Activated naive CD8-positive, alpha-beta T cell treated with anti-CD3 and anti-CD28 coated beads, Interleukin-2, amount 50 U/mL, for 24 hours (primary cell): ENCODE measurements around the gene MAEA.

Experiments
- ATAC-seq: fragments of 150-1000 bp; cut with Tn5 transposase; one replicate; pipeline ENCODE4 v1.10.0; 2021
- DNase-seq: peaks from one replicate; pipeline ENCODE4 v3.0.0; 2021
- H3K27ac Mint-ChIP-seq: one replicate; pipeline ENCODE4 v1.8.0; 2021; ENCODE audit warnings: mild to moderate bottlenecking, mixed read lengths
- H3K27me3 Mint-ChIP-seq: one replicate; pipeline ENCODE4 v1.8.0; 2021; ENCODE audit warnings: mixed read lengths
- H3K36me3 Mint-ChIP-seq: one replicate; pipeline ENCODE4 v1.8.0; 2021; ENCODE audit warnings: low read depth, mixed read lengths
- H3K4me1 Mint-ChIP-seq: one replicate; pipeline ENCODE4 v1.8.0; 2021; ENCODE audit warnings: mixed read lengths
- H3K4me3 Mint-ChIP-seq: one replicate; pipeline ENCODE4 v1.8.0; 2021; ENCODE audit warnings: mild to moderate bottlenecking, moderate library complexity, mixed read lengths
- H3K9me3 Mint-ChIP-seq: one replicate; pipeline ENCODE4 v1.8.0; 2021; ENCODE audit warnings: mixed read lengths

Gene MAEA

DNA sequence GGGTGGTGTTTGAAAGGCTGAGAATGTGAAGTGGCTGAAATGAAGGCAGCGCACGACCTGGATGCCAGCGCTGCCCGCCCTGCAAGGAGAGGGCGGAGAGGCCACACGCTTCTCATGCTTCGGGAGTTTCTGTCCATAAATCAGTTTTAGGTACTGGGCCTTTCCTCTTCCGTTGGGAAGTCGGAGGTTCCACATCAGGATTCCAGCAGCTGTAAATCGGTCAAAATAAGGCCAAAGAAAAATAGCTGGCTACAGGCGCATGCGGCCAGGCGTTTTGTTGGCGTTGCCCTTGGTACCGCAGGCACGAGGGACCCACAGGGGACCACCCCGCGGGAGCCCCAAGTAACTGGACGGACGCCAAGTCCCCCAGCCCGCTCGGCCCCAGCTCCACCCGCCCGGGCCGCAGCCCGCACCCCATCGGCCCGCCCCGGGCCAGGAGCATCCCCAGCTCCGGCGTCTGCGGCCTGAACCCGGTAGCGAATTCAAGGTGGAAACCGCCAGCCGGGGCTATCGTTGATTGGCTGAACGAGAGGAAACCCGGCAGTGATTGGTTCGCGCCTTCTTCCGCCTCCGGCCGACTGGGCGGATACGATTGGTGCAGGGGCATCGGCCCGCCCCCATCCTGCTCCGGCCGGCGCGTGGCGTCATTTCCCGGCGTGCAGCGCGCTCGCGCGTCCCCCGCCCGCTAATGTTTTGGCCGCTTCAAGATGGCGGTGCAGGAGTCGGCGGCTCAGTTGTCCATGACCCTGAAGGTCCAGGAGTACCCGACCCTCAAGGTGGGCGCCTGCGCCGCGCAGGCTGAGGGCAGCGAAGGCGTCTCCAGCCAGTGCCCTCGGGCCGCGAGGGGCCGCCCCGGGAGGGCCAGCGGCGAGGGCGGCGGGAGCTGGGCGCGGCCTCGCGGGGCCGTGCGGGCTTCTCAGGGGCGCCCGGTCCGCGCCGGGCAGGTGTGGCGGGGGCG lies at the start of gene MAEA:
TSS of gene MAEA (plus strand) at position 685 of the 958 bp plus-strand sequence. CDS start at position 708, 23 bp downstream.
- Mint-ChIP-seq H3K27ac (peak within 1 kb of the TSS; percentile 86), H3K36me3 (peaks cover 10% of the 10 kb centered on the region), H3K9me3 (peaks cover 5% of the 10 kb centered on the region), H3K4me3 (peak within 1 kb of the TSS; percentile 95), H3K4me1 (peaks cover 42% of the 10 kb centered on the region), H3K27me3 (no peaks in the 10 kb centered on the region)
- ATAC-seq (peak; percentile 96), DNase-seq (peak; percentile 98)

DNA sequence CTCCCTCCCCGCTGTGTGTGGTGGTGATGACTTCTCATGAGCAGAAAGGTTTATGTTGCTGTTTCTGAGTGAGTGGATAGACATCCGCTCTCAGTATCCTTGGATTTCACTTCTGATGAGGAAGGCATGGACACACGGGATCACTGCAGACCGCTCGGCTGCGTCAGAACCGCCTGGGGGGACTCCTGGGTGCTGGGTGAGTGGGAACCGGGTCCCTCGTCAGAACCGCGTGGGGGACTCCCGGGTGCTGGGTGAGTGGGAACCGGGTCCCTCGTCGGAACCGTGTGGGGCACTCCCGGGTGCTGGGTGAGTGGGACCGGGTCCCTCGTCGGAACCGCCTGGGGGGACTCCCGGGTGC lies 49.8 kb upstream of the MAEA start:
- H3K4me1 Mint-ChIP-seq = peaks cover 23% of the 10 kb centered on the region
- DNase-seq (no peak), ATAC-seq (no peak)
- no peaks in the 10 kb centered on the region for H3K9me3 Mint-ChIP-seq
- H3K4me3 Mint-ChIP-seq = no peak overlapping the region
- no peak overlapping the region for H3K27ac Mint-ChIP-seq
- peaks cover 19% of the 10 kb centered on the region for H3K36me3 Mint-ChIP-seq
- H3K27me3 Mint-ChIP-seq = no peaks in the 10 kb centered on the region

DNA sequence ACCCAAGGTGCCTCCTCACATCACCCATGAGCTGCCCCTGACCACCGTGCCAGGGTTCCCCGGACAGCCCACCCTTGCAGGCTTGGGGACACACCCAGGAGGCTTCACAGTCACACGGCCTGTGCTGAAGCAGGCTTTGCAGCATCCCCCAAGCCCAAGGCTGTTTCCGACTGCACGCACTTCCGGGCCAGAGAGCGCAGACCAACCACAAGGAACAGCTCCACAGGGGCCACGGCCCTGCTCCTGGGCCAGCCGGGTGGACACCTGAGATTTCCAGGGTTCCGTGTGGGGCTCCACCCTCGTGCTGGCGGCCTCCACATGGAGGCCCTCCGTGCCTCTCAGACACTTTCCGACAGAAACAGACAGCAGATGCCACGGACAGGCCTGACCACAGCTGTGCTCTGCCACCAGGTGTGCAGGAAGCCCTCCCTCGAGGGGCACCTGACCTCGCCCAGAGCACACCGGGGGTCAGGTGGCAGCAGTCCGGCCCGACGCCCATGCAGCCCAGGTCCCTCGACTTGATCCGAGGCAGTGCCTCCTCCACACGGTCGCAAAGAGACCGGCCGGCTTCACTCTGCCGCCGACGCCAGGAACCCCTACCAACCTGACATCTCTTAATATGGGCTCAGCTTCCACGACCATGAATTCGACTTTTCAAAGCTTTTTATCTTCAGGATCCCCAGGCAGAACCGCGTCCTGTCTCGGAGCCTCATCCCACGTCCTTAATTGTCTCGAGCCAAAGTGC lies 48.8 kb upstream of the MAEA start:
- ATAC-seq = no peak
- peaks cover 31% of the 10 kb centered on the region for H3K4me1 Mint-ChIP-seq
- DNase-seq = no peak
- no peak overlapping the region for H3K4me3 Mint-ChIP-seq
- H3K9me3 Mint-ChIP-seq = no peaks in the 10 kb centered on the region
- H3K27me3 Mint-ChIP-seq = no peaks in the 10 kb centered on the region
- H3K27ac Mint-ChIP-seq = no peak overlapping the region
- H3K36me3 Mint-ChIP-seq = peaks cover 11% of the 10 kb centered on the region

DNA sequence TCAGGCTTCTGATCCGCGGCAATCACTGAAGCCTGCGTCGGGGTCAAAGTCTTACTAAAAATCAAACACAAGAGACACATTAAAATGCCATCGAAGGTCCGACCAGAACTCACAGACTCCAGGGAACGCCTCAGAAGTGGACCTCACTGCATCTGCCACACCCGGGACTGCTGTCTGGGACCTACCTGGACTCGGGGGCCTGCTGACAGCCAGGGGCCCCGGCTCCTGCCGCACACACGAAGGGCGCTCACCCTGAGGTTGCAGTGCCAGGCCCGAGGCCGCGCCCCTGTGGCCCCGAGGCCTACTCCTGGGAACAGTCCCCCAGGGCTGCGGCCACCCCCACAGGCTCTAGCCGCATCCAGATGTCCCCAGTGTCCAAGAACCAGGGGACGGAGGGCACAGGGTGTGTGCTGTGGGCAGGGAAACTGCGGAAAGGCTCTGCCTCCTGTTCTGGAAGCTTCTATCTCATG lies 48.2 kb upstream of the MAEA start:
- Mint-ChIP-seq H3K4me1 (peaks cover 37% of the 10 kb centered on the region), H3K36me3 (peaks cover 11% of the 10 kb centered on the region)

GRCh38 chr4:1241936-1242505 lies 47.7 kb upstream of the MAEA start:
- DNase-seq = no peak
- no peak overlapping the region for H3K4me3 Mint-ChIP-seq
- ATAC-seq = no peak
- H3K27me3 Mint-ChIP-seq = no peaks in the 10 kb centered on the region
- no peaks in the 10 kb centered on the region for H3K9me3 Mint-ChIP-seq
- H3K36me3 Mint-ChIP-seq = peaks cover 14% of the 10 kb centered on the region
- H3K4me1 Mint-ChIP-seq = peaks cover 42% of the 10 kb centered on the region
- no peak overlapping the region for H3K27ac Mint-ChIP-seq

More for the DNA sequence above, 48.2 kb upstream of the MAEA start:
- no peak overlapping the region for H3K4me3 Mint-ChIP-seq
- DNase-seq (no peak), ATAC-seq (no peak)
- no peak overlapping the region for H3K27ac Mint-ChIP-seq
- H3K27me3 Mint-ChIP-seq = no peaks in the 10 kb centered on the region
- no peaks in the 10 kb centered on the region for H3K9me3 Mint-ChIP-seq

DNA sequence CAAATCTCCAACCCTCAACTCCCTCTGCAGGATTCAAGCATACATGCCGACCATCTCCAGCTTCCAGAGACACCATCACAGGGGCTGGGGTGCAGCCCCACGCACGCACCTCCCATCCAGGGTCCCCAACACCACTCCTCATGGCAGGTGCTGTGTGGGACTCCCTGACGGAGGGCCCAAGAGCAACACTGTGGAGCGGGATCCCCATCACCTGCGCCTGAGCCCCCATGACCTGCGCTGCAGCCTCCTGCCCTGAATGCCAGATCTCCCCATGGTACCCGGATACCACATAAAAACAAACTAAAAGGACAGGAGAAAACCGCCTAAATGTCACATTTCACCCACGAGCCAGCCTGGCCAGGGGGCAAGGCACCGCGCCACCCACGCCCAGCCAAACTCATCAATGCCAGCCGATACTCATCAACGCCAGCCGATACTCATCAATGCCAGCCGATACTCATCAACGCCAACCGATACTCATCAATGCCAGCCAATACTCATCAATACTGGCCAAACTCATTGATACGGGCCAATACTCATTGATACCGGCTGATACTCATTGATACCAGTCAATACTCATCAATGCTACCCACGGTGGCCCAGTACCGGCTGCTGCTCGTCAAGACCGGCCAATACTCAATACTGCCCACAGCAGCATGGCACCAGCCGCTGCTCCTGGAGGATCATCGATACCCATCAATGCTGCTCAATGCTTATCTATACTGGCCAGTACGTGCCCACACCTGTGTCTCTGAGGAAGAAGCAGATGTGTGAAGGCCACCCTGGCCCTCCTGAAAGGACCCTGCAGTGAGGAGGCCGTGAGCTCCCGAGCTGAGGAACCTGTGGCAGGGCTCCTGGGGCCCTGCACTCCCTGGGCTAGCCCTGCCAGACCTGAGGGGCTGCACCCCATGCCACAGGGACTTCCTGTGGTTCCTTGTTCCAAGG lies 46.9 kb upstream of the MAEA start:
- ATAC-seq (no peak), DNase-seq (no peak)
- H3K4me3 Mint-ChIP-seq = no peak overlapping the region
- no peak overlapping the region for H3K27ac Mint-ChIP-seq
- H3K36me3 Mint-ChIP-seq = peaks cover 14% of the 10 kb centered on the region
- no peaks in the 10 kb centered on the region for H3K9me3 Mint-ChIP-seq
- H3K4me1 Mint-ChIP-seq = peaks cover 45% of the 10 kb centered on the region
- no peaks in the 10 kb centered on the region for H3K27me3 Mint-ChIP-seq

DNA sequence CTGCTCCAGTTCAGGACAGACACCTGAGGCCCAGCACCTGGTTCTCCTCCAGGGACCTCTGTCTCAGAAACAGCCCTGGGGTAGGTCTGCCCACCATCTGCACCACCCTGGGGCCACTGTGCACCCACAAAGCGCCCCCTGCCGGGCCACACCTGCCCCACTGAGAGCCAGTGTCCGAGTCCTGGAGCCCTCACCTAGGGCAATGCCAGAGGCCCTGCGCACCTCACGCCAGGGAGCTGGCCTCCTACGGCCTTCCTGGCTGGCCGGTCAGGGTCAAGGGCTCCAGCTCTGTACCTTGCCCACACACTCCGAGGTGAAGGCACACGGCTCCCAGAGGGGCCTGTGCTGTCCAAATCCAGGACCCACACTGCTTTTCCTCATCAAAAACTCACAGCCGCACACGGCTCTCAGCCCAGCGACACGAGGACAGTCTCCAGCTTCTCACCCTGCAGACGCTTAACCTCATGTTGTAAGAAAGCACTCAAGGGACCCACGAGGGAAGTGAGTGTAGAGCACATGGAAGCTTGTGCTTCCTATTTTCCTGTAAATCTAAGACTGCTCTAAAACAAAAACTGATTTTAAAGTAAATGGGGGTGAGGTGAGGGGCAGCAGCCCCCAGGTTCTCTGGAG lies 46.1 kb upstream of the MAEA start:
- H3K4me1 Mint-ChIP-seq = peaks cover 45% of the 10 kb centered on the region
- H3K4me3 Mint-ChIP-seq = no peak overlapping the region
- no peaks in the 10 kb centered on the region for H3K9me3 Mint-ChIP-seq
- peaks cover 12% of the 10 kb centered on the region for H3K36me3 Mint-ChIP-seq
- H3K27me3 Mint-ChIP-seq = no peaks in the 10 kb centered on the region
- ATAC-seq (no peak), DNase-seq (no peak)
- no peak overlapping the region for H3K27ac Mint-ChIP-seq

DNA sequence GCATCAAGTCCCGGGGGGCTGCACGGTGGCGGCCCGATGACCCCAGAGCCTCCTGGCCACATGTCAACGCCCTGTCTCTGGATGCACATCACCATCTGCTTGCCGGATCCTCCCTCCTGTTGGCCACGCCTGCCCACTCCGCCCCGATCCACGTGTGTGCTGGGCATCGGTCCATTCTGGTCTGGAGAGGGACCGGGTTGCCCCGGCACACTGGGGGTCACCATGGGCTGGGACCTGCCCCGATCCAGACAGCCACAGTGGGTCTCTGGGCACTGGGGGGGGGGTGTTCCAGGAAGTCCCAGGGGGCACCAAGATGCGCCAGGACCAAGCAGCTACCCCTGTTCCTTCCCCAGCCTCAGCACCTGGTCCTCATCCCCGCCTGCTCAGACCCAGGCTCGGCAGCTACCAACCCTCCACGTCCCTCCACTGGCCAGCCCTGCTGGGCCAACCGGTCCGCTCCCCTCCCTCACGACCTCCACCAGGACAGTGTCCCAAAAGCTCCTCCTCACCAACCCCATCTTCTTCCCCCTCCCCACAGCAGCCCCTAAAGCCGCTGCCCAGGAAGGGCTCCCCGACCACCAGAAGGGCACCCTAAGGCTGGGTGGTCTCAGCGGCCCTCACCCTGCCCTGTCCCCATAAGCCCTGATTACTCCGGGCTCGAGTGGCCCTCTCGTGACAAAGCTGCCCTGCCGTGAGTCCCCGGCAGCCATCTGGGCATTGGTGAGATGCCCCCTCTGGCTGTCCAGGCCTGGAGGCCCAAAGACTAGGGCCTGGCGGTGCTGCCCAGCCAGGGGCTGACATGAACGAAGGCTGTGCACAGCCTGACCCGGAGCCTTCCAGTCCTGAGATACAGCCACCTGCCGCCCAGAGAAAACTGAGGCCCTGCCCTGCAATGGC lies 45.4 kb upstream of the MAEA start:
- DNase-seq (no peak), ATAC-seq (no peak)
- H3K4me1 Mint-ChIP-seq = peaks cover 45% of the 10 kb centered on the region
- no peaks in the 10 kb centered on the region for H3K9me3 Mint-ChIP-seq
- H3K27me3 Mint-ChIP-seq = no peaks in the 10 kb centered on the region
- no peak overlapping the region for H3K27ac Mint-ChIP-seq
- peaks cover 10% of the 10 kb centered on the region for H3K36me3 Mint-ChIP-seq
- no peak overlapping the region for H3K4me3 Mint-ChIP-seq

DNA sequence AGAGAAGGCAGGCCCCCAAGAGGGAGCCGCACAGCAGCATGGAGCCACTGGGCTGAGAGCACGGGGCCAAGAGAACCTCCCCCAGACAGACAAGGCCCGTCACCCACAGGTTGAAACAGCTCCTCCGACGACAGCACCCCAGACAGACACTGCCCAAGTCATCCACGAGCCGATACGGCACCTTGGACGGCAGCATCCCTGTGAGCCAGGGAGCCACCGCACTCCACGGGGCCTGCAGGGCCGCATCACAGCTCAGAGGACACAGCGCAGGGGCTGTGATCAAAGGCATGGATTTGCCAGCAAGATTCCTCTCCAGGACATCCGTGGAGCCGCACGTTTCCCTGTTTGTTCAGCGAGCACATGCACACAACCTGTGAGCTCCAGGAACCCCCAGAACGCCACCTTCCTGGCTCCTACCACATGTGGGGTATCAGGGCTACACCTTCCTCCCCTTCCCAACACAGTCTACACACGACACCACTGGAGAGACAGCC lies 44.7 kb upstream of the MAEA start:
- Mint-ChIP-seq H3K4me3 (no peak overlapping the region), H3K27ac (peak overlapping the region; percentile 72), H3K36me3 (peaks cover 6% of the 10 kb centered on the region), H3K4me1 (peaks cover 48% of the 10 kb centered on the region), H3K27me3 (no peaks in the 10 kb centered on the region), H3K9me3 (no peaks in the 10 kb centered on the region)
- no peak for ATAC-seq
- no peak for DNase-seq

DNA sequence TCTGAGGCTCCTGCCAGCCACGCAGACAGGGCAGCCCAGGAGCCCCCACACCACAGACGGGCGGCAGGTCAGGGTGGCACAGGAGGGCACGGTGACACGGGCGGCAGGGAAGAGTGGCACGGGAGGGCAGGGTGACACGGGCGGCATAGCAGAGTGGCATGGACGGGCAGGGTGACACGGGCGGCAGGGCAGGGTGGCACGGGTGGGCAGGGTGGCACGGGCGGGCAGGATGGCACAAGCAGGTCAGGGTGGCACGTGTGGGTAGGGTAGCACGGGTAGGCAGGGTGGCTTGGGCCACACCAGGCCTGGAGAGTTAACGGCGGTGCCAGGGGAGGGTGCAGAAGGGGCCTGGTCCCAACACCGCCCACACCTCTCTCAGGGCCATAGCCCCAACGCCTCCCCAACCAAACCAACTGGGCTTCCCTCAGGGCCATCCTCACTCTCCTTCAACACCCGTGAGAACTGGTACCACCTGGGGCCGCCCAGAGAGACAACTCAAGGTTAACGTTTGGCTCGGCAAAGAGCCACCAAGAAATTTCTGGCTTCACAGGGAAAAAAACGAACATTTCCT lies 44.1 kb upstream of the MAEA start:
- peak overlapping the region; percentile 17 for H3K4me3 Mint-ChIP-seq
- peak overlapping the region; percentile 84 for H3K27ac Mint-ChIP-seq
- peaks cover 10% of the 10 kb centered on the region for H3K36me3 Mint-ChIP-seq
- ATAC-seq (no peak), DNase-seq (no peak)
- H3K9me3 Mint-ChIP-seq = no peaks in the 10 kb centered on the region
- peaks cover 54% of the 10 kb centered on the region for H3K4me1 Mint-ChIP-seq
- H3K27me3 Mint-ChIP-seq = no peaks in the 10 kb centered on the region

DNA sequence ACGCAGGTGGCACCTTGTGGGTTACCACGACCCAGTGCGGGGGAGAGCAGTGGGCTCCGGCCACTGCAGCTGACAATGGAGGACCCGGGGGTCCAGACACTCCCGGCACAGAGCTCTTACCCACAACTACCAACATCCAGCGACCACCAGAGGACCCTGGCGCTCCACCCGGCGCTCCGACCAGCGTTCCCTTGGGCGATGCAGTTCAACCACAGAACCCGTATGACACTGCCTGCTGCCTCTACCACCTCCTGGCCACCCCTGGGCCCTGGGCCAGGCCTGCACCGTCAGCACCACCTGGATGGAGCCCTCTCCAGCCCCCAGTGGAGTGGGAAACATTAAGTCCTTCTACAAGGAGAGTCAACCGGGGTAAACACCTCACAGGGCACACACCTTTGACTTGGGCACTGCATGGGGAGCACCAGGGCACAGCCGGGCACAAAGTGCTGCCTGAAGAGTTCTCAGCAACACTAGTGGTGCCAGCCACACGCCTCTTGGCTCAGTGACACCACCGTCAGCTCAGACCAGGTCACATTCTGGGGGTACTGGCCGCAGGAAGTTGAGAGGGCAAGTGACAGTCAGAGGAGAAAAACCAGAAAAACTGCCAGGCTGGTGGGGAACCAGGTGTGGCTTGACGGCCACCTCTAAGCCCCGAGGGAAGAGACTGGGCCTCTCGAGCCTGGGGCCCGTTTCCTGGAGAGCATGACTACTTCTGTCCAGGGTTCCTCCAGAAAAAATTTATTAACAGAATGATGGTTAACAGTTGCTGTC lies 43.4 kb upstream of the MAEA start:
- ATAC-seq (no peak), DNase-seq (peak; percentile 28)
- Mint-ChIP-seq H3K4me3 (peak overlapping the region; percentile 87), H3K4me1 (peaks cover 61% of the 10 kb centered on the region), H3K27me3 (no peaks in the 10 kb centered on the region), H3K36me3 (peaks cover 12% of the 10 kb centered on the region), H3K9me3 (no peaks in the 10 kb centered on the region), H3K27ac (peak overlapping the region; percentile 84)
